Right ventricle myocardium superior (tissue), 1 donor: Measurements from ENCODE around the gene SHPK. TPM values are rescaled to one million over a fixed set of nuclear protein-coding genes. Genes with fewer than 3 reads are reported as not detected.
"Not testable (repeated sequence)": the region's sequence is repeated elsewhere in the genome, so short reads cannot be mapped to it uniquely, and the experiment has no call there.

Experiments
- ATAC-seq: fragments of 200-7000 bp; cut with Tn5 transposase; one replicate; pipeline ENCODE4 v1.9.1; 2020; ENCODE audit warnings: mild to moderate bottlenecking; ENCODE audit not compliant: poor library complexity
- DNase-seq: peaks from one replicate; pipeline ENCODE4 v3.0.0-alpha.2; 2020
- intact Hi-C: fragments of 100-400 bp; cut with DNase I; formaldehyde crosslinking; loops from one replicate; pipeline ENCODE4 v1.11.2; 2022
- total RNA-seq: library from RNA; stranded (reverse); fragmentation: NEBNext Ultra II Directional; extraction: Animal tissue kit (Norgen Biotek cat#: 25700); gene quantifications from one replicate; pipeline ENCODE4 v1.2.1, GENCODE V29; 2021
- donor health status: DM: no; HTN: yes; CAD: no; lungs with severe emphysema.

The SHPK gene
- total RNA-seq, 1 donor from 2014 or later = 4.7 TPM

GRCh38 chr17:3569534-3570137 lies 66.4 kb downstream of the SHPK start:
- intact Hi-C loops = no loop called here
- peak; percentile 6 for DNase-seq
- no peak for ATAC-seq

DNA sequence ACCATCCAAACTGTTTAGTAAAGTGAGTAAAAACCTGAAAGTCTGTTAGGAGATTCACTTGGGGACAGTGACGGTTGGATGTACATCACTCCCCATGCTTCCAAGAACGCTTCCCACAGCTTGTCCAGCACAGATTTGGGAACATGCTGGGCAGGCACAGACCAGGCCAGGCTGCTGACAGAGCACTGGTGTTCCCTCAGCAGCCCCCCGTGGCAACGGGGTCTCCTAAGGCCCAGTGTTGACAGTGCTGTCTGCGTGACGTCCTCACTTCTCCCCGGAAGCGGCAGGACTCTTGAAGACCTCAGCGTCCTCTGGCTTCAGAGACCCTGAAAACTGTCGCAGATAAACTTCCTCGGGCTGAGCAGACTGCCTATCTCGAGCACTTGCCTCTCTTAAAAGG lies 69.5 kb downstream of the SHPK start:
- no peak for ATAC-seq
- DNase-seq = peak; percentile 20
- intact Hi-C loops = no loop called here

GRCh38 chr17:3565143-3565542 lies 70.9 kb downstream of the SHPK start:
- peak; percentile 2 for DNase-seq
- ATAC-seq = no peak
- intact Hi-C loops = no loop called here

GRCh38 chr17:3564241-3564640 lies 71.8 kb downstream of the SHPK start:
- DNase-seq, intact Hi-C loops, ATAC-seq: not testable (repeated sequence)

DNA sequence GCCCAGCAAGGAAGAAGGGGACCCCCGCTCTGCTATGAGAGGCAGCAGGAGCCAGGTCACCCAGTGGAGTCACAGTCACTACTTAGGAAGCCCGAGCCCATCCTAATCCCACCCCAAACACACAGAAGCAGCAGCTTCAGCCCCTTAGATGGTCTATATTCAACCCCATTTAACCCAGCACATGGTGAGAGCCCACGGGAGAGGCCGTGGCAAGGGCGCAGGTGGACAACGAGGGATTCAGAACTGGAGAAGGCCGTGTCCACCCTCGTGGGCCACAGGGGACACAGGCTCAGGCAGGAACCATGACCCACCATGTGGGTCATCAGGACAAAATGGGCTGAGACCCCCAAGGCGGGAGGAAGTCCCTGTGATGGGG lies 76.8 kb downstream of the SHPK start:
- ATAC-seq = no peak
- intact Hi-C loops = no loop called here
- DNase-seq = peak; percentile 30

DNA sequence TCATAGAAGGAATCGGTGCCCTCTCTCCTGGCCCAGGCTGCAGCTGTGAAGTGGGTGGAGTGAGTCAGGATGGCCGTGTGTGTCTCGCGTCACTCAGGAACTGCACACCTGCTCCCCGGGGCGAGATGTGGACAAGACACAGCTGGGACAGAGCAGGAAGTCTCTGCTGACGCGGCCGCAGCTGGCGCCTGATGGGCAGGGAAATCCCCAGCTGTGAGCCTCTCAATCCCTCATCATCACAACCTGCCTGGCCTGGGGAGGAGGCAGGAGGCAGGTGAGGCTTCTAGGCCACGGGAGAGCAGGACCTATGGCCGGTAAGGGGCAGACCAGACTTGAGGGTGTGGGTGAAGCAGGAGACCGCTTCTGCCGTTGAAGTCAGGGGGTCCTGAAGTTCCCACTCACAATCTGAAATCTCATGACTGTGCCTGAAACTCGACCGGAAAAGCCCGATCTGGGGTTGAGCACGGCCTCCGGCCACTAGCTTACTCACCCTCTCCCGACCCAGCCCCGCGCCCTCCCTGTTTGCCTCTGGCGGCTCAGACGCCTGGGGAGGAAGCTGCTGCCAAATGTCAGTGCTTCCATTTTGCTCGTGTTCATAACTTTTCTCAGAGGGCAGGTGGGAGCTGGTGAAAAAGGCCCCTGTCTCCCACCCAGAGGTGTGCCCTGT lies 77.3 kb downstream of the SHPK start:
- ATAC-seq (no peak), DNase-seq (peak; percentile 32)
- intact Hi-C loops = no loop called here

Other genes with a start within 250 kb of the SHPK start
- 0.11 TPM for gene OR3A2, start 249.9 kb downstream of the SHPK start, total RNA-seq
- gene OR1E1, start 237.8 kb downstream of the SHPK start, total RNA-seq = not detected
- gene OR3A3, start 224.9 kb downstream of the SHPK start, total RNA-seq = not detected
- not detected for gene OR1E2, start 202.4 kb downstream of the SHPK start, total RNA-seq
- 0.51 TPM for gene SPATA22, start 164.4 kb downstream of the SHPK start, total RNA-seq
- gene ASPA, start 160.3 kb downstream of the SHPK start, total RNA-seq = 2.5 TPM
- 1.0 TPM for gene TRPV3, start 78.4 kb downstream of the SHPK start, total RNA-seq
- 4.0 TPM for gene TRPV1, start 26.8 kb downstream of the SHPK start, total RNA-seq
- 5.1 TPM for gene CTNS, start 510 bp upstream of the SHPK start, total RNA-seq
- gene TAX1BP3, start 32.3 kb upstream of the SHPK start, total RNA-seq = 149 TPM
- gene EMC6, start 32.6 kb upstream of the SHPK start, total RNA-seq = 64.6 TPM
- 13.0 TPM for gene P2RX5, start 59.9 kb upstream of the SHPK start, total RNA-seq
- gene HASPIN, start 87.7 kb upstream of the SHPK start, total RNA-seq = 0.13 TPM
- 14.8 TPM for gene ITGAE, start 164.9 kb upstream of the SHPK start, total RNA-seq
- gene NCBP3, start 210.0 kb upstream of the SHPK start, total RNA-seq = 13.8 TPM